Measurements from ENCODE around the gene KIAA1671. TPM values are rescaled to one million over a fixed set of nuclear protein-coding genes. Genes with fewer than 3 reads are reported as not detected.

KIAA1671 gene
- total RNA-seq, 2 experiments from 2014 or later, result 5.1 to 5.5 TPM

GRCh38 chr22:24973872-24974271, 21.4 kb downstream of the KIAA1671 start:
- Mint-ChIP-seq H3K27ac (no peak overlapping the region), H3K4me3 (no peak overlapping the region), H3K27me3 (ENCODE audit: low read depth) (peaks cover 2% of the 10 kb centered on the region), H3K36me3 (ENCODE audit: low read depth) (no peaks in the 10 kb centered on the region), H3K4me1 (ENCODE audit: low read depth) (no peaks in the 10 kb centered on the region), H3K9me3 (ENCODE audit: insufficient read depth) (no peaks in the 10 kb centered on the region)
- ATAC-seq, result no peak
- ChIA-PET POLR2A (interaction anchor here (0.9 kb wide), 1 partner anchor 9 kb away, joined by 3 read pairs; no protein-coding TSS in a partner anchor), CTCF (interaction anchor here (1.3 kb wide), 1 partner anchor 75 kb away, joined by 3 read pairs; no protein-coding TSS in a partner anchor)
- no peak for DNase-seq

- ATAC-seq, result no peak
- POLR2A ChIA-PET, result no interaction called here
- CTCF ChIA-PET, result no interaction called here
These were observed 22.7 kb downstream of the KIAA1671 start for GRCh38 chr22:24975125-24975640.

GRCh38 chr22:24975813-24976341, 23.4 kb downstream of the KIAA1671 start:
- peaks cover 2% of the 10 kb centered on the region for H3K27me3 Mint-ChIP-seq (ENCODE audit: low read depth)
- H3K4me1 Mint-ChIP-seq (ENCODE audit: low read depth), result no peaks in the 10 kb centered on the region
- DNase-seq, result no peak
- no peaks in the 10 kb centered on the region for H3K36me3 Mint-ChIP-seq (ENCODE audit: low read depth)
- ChIA-PET CTCF (no interaction called here), POLR2A (no interaction called here)
- H3K4me3 Mint-ChIP-seq, result no peak overlapping the region
- H3K27ac Mint-ChIP-seq, result no peak overlapping the region
- no peak for ATAC-seq
- H3K9me3 Mint-ChIP-seq (ENCODE audit: insufficient read depth), result no peaks in the 10 kb centered on the region

More at GRCh38 chr22:24975125-24975640, 22.7 kb downstream of the KIAA1671 start:
- no peak for DNase-seq
- no peaks in the 10 kb centered on the region for H3K4me1 Mint-ChIP-seq (ENCODE audit: low read depth)
- peaks cover 2% of the 10 kb centered on the region for H3K27me3 Mint-ChIP-seq (ENCODE audit: low read depth)
- H3K27ac Mint-ChIP-seq, result no peak overlapping the region
- H3K4me3 Mint-ChIP-seq, result no peak overlapping the region
- H3K36me3 Mint-ChIP-seq (ENCODE audit: low read depth), result no peaks in the 10 kb centered on the region
- no peaks in the 10 kb centered on the region for H3K9me3 Mint-ChIP-seq (ENCODE audit: insufficient read depth)

GRCh38 chr22:24976442-24977218, 24.1 kb downstream of the KIAA1671 start:
- DNase-seq (no peak), ATAC-seq (no peak)
- no peaks in the 10 kb centered on the region for H3K4me1 Mint-ChIP-seq (ENCODE audit: low read depth)
- no peaks in the 10 kb centered on the region for H3K9me3 Mint-ChIP-seq (ENCODE audit: insufficient read depth)
- H3K27me3 Mint-ChIP-seq (ENCODE audit: low read depth), result peaks cover 5% of the 10 kb centered on the region
- ChIA-PET CTCF (no interaction called here), POLR2A (no interaction called here)
- no peaks in the 10 kb centered on the region for H3K36me3 Mint-ChIP-seq (ENCODE audit: low read depth)
- no peak overlapping the region for H3K4me3 Mint-ChIP-seq
- H3K27ac Mint-ChIP-seq, result no peak overlapping the region

GRCh38 chr22:24977370-24978221, 25.1 kb downstream of the KIAA1671 start:
- no peak overlapping the region for H3K27ac Mint-ChIP-seq

GRCh38 chr22:24978308-24978707, 25.8 kb downstream of the KIAA1671 start:
- Mint-ChIP-seq H3K9me3 (ENCODE audit: insufficient read depth) (no peaks in the 10 kb centered on the region), H3K4me3 (no peak overlapping the region), H3K27me3 (ENCODE audit: low read depth) (peaks cover 9% of the 10 kb centered on the region), H3K27ac (no peak overlapping the region), H3K36me3 (ENCODE audit: low read depth) (no peaks in the 10 kb centered on the region), H3K4me1 (ENCODE audit: low read depth) (no peaks in the 10 kb centered on the region)
- ATAC-seq (no peak), DNase-seq (no peak)
- POLR2A ChIA-PET, result no interaction called here
- CTCF ChIA-PET, result no interaction called here

More at GRCh38 chr22:24977370-24978221, 25.1 kb downstream of the KIAA1671 start:
- POLR2A ChIA-PET, result interaction anchor here (0.6 kb wide), 1 partner anchor 21 kb away, joined by 3 read pairs; no protein-coding TSS in a partner anchor
- Mint-ChIP-seq H3K9me3 (ENCODE audit: insufficient read depth) (no peaks in the 10 kb centered on the region), H3K36me3 (ENCODE audit: low read depth) (no peaks in the 10 kb centered on the region), H3K4me1 (ENCODE audit: low read depth) (no peaks in the 10 kb centered on the region), H3K27me3 (ENCODE audit: low read depth) (peaks cover 9% of the 10 kb centered on the region), H3K4me3 (no peak overlapping the region)
- DNase-seq, result no peak
- CTCF ChIA-PET, result no interaction called here
- no peak for ATAC-seq

- ChIA-PET CTCF (no interaction called here), POLR2A (no interaction called here)
- peaks cover 7% of the 10 kb centered on the region for H3K4me1 Mint-ChIP-seq (ENCODE audit: low read depth)
- ATAC-seq (no peak), DNase-seq (no peak)
- H3K4me3 Mint-ChIP-seq, result no peak overlapping the region
- no peaks in the 10 kb centered on the region for H3K36me3 Mint-ChIP-seq (ENCODE audit: low read depth)
- peaks cover 21% of the 10 kb centered on the region for H3K27me3 Mint-ChIP-seq (ENCODE audit: low read depth)
- no peak overlapping the region for H3K27ac Mint-ChIP-seq
- no peaks in the 10 kb centered on the region for H3K9me3 Mint-ChIP-seq (ENCODE audit: insufficient read depth)
These were observed 28.6 kb downstream of the KIAA1671 start for GRCh38 chr22:24981066-24981465.

GRCh38 chr22:24981656-24982055, 29.1 kb downstream of the KIAA1671 start:
- Mint-ChIP-seq H3K4me1 (ENCODE audit: low read depth) (peaks cover 10% of the 10 kb centered on the region), H3K36me3 (ENCODE audit: low read depth) (no peaks in the 10 kb centered on the region), H3K27me3 (ENCODE audit: low read depth) (peaks cover 21% of the 10 kb centered on the region), H3K4me3 (no peak overlapping the region), H3K27ac (no peak overlapping the region), H3K9me3 (ENCODE audit: insufficient read depth) (no peaks in the 10 kb centered on the region)
- ChIA-PET CTCF (no interaction called here), POLR2A (no interaction called here)
- ATAC-seq, result no peak
- DNase-seq, result no peak

- Mint-ChIP-seq H3K27me3 (ENCODE audit: low read depth) (peaks cover 21% of the 10 kb centered on the region), H3K27ac (no peak overlapping the region), H3K9me3 (ENCODE audit: insufficient read depth) (no peaks in the 10 kb centered on the region), H3K4me1 (ENCODE audit: low read depth) (peaks cover 13% of the 10 kb centered on the region), H3K4me3 (no peak overlapping the region), H3K36me3 (ENCODE audit: low read depth) (no peaks in the 10 kb centered on the region)
- POLR2A ChIA-PET, result interaction anchor here (1.1 kb wide), 1 partner anchor 9 kb away, joined by 3 read pairs; no protein-coding TSS in a partner anchor
- DNase-seq, result no peak
- ATAC-seq, result no peak
- CTCF ChIA-PET, result interaction anchor here (1.0 to 1.5 kb wide), 2 partner anchors 32 to 66 kb away, joined by 3 to 4 read pairs; no protein-coding TSS in a partner anchor
These were observed 30.0 kb downstream of the KIAA1671 start for GRCh38 chr22:24982301-24983056.

- Mint-ChIP-seq H3K9me3 (ENCODE audit: insufficient read depth) (no peaks in the 10 kb centered on the region), H3K36me3 (ENCODE audit: low read depth) (no peaks in the 10 kb centered on the region), H3K27ac (no peak overlapping the region), H3K27me3 (ENCODE audit: low read depth) (peaks cover 21% of the 10 kb centered on the region), H3K4me3 (no peak overlapping the region), H3K4me1 (ENCODE audit: low read depth) (peaks cover 13% of the 10 kb centered on the region)
- ChIA-PET CTCF (interaction anchor here (1.0 to 1.5 kb wide), 2 partner anchors 33 to 66 kb away, joined by 3 to 4 read pairs; no protein-coding TSS in a partner anchor), POLR2A (interaction anchor here (1.1 kb wide), 1 partner anchor 10 kb away, joined by 3 read pairs; no protein-coding TSS in a partner anchor)
- ATAC-seq (no peak), DNase-seq (no peak)
These were observed 30.6 kb downstream of the KIAA1671 start for GRCh38 chr22:24983151-24983550.

GRCh38 chr22:24984122-24984521, 31.6 kb downstream of the KIAA1671 start:
- Mint-ChIP-seq H3K27ac (no peak overlapping the region), H3K4me3 (no peak overlapping the region), H3K36me3 (ENCODE audit: low read depth) (no peaks in the 10 kb centered on the region), H3K9me3 (ENCODE audit: insufficient read depth) (no peaks in the 10 kb centered on the region), H3K4me1 (ENCODE audit: low read depth) (peaks cover 16% of the 10 kb centered on the region), H3K27me3 (ENCODE audit: low read depth) (peaks cover 24% of the 10 kb centered on the region)
- POLR2A ChIA-PET, result no interaction called here
- ATAC-seq (no peak), DNase-seq (no peak)
- CTCF ChIA-PET, result interaction anchor here (0.9 to 1.5 kb wide), 3 partner anchors 34 to 65 kb away, joined by 3 read pairs; no protein-coding TSS in a partner anchor

Data from activated CD8-positive, alpha-beta T cell treated with anti-CD3 and anti-CD28 coated beads, Interleukin-2, amount 10 ng/mL, durations not matched to agents 7 days and 5 days (primary cell).